Gastrocnemius medialis (tissue), 4 donors: ENCODE results near the gene FBXL19.

Experiments
- CTCF ChIP-seq, 5 experiments: fragments of 450-650 bp in 3 of 5; fragments of 200-600 bp in 2 of 5; sonication (generic) in 2 of 5; IDR thresholded peaks in 4 of 5; conservative IDR thresholded peaks in 1 of 5; 1 replicate in 4 of 5; 2 replicates in 1 of 5; pipeline ENCODE4 v1.5.1; 2016 to 2019; ENCODE audit warnings: antibody characterized with exemption in 5 of 5, mild to moderate bottlenecking in 3 of 5, moderate library complexity in 3 of 5
- POLR2A ChIP-seq, 2 donors: fragments of 450-650 bp; IDR thresholded peaks; one replicate each; pipeline ENCODE4 v1.6.1; 2017; ENCODE audit warnings: antibody characterized with exemption in 2 of 2, mild to moderate bottlenecking in 2 of 2, moderate library complexity in 2 of 2

GRCh38 chr16:30920891-30921290, 2.5 kb upstream of the FBXL19 start:
- TF ChIP-seq POLR2A (IDR thresholded peaks at IDR 0.05) (no peak), CTCF (IDR thresholded peaks at IDR 0.05 in 4 of 5, conservative IDR thresholded peaks at IDR 0.05 in 1 of 5) (no peak)
